Effector memory CD4-positive, alpha-beta T cell (primary cell): Measurements from ENCODE around the gene CHL1.

Experiments
- DNase-seq, 3 donors: peaks; one replicate each; pipeline ENCODE4 v3.0.0-alpha.2; 2020
- H3K27ac ChIP-seq: 2 replicates; pipeline ENCODE4 v1.7.0; 2013; ENCODE audit warnings: mild to moderate bottlenecking, low read length, moderate library complexity; ENCODE audit not compliant: insufficient read depth, poor library complexity, severe bottlenecking
- H3K27me3 ChIP-seq: replicated peaks from 2 replicates; pipeline ENCODE4 v1.7.0; 2013; ENCODE audit warnings: mild to moderate bottlenecking, low read length; ENCODE audit not compliant: insufficient read depth, control insufficient read depth, poor library complexity, severe bottlenecking
- H3K36me3 ChIP-seq: 2 replicates; pipeline ENCODE4 v1.7.0; 2013; ENCODE audit warnings: mild to moderate bottlenecking, low read length, moderate library complexity; ENCODE audit not compliant: control insufficient read depth, insufficient read depth
- H3K4me1 ChIP-seq: 2 replicates; pipeline ENCODE4 v1.7.0; 2013; ENCODE audit warnings: low read length, mild to moderate bottlenecking; ENCODE audit not compliant: control insufficient read depth, insufficient read depth, poor library complexity, severe bottlenecking
- H3K4me3 ChIP-seq: 2 replicates; pipeline ENCODE4 v1.7.0; 2013; ENCODE audit warnings: low read length, low read depth, mild to moderate bottlenecking; ENCODE audit not compliant: insufficient read depth, poor library complexity, severe bottlenecking
- H3K9me3 ChIP-seq: 2 replicates; pipeline ENCODE4 v1.7.0; 2013; ENCODE audit warnings: mild to moderate bottlenecking, low read length, moderate library complexity; ENCODE audit not compliant: control insufficient read depth

Gene CHL1

DNA sequence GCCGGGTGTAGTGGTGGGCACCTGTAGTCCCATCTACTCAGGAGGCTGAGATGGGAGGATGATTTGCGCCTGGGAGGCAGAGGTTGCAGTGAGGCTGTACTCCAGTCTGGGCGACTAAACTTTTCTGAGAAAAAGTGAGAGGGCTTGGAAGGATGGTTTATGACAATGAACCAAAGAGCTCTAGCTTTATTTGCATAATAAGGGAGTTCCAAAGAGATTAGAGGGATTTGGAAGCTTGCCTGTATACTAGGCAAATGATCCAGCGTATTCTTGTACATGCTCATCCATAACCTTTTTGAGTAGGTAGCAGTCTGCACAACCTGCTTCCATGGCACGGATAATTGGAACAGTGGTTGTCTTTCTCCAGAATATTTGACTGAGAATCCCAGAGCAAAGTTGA is 251.1 kb downstream of the CHL1 start:
- DNase-seq: no peak
- Histone ChIP-seq H3K4me3 (no peak overlapping the region), H3K27me3 (no peaks in the 10 kb centered on the region), H3K4me1 (no peaks in the 10 kb centered on the region), H3K36me3 (no peaks in the 10 kb centered on the region), H3K9me3 (no peaks in the 10 kb centered on the region), H3K27ac (no peak overlapping the region)

DNA sequence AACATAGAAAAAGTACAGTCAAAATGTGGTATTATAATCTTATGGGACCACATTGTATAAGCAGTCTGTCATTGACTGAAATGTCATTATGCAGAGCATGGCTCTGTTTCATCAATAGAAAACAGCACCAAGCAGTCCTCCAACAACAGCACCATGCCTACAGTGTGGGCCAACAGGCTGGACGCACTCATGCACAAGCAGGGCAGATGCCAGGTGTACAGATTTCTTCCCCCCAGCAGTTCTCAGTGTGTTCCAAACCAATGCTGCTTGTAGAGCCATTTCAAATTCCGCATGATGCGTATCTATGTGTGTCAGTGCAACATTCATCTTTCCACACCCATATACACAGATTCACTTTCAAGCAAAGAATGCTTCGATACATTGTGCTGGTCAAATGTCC is 253.1 kb downstream of the CHL1 start:
- no peaks in the 10 kb centered on the region for H3K4me1 ChIP-seq
- H3K4me3 ChIP-seq: no peak overlapping the region
- H3K27me3 ChIP-seq: no peaks in the 10 kb centered on the region
- H3K36me3 ChIP-seq: no peaks in the 10 kb centered on the region
- no peak overlapping the region for H3K27ac ChIP-seq
- H3K9me3 ChIP-seq: no peaks in the 10 kb centered on the region
- DNase-seq: no peak

DNA sequence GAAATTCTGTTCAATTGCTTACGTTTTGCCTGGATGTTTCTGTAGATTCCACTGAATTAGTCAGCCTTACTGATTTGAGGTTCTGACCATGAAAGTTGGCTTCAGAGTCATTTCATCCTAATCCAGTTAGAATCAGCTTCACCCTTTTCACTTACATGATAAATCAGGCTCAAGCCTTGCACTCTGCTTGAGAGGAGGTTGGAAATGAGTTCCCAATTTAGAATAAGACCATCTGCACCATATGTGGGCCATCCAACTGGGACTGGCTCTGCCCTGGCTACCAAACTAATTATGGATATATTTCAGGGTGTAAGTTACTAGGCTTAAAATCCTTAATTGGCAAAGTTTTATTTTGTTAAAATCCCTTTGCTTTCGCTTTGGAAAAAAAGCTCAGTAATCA is 255.7 kb downstream of the CHL1 start:
- H3K36me3 ChIP-seq: no peaks in the 10 kb centered on the region
- DNase-seq: no peak
- H3K4me3 ChIP-seq: no peak overlapping the region
- no peaks in the 10 kb centered on the region for H3K27me3 ChIP-seq
- H3K9me3 ChIP-seq: no peaks in the 10 kb centered on the region
- H3K27ac ChIP-seq: no peak overlapping the region
- H3K4me1 ChIP-seq: no peaks in the 10 kb centered on the region

DNA sequence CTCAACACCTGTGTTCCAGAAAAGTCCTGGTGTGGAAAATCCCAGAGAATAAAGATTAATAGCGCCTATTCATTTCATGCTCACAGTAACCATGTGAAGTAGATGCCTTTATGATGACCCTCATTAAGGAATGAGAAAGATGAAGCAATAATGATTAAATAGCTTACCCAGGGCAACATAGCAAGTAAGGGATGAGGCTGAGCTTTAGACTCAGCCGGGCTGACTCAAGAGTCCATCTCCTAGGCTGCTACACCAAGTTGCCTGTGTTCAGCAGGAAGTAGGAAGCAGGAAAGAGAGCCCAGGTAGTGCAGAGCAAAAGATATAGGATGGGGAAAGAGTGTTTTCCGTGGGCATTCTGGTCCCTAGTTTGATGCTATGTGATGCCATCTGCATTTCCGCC is 256.5 kb downstream of the CHL1 start:
- no peaks in the 10 kb centered on the region for H3K9me3 ChIP-seq
- no peaks in the 10 kb centered on the region for H3K36me3 ChIP-seq
- no peaks in the 10 kb centered on the region for H3K27me3 ChIP-seq
- H3K27ac ChIP-seq: no peak overlapping the region
- H3K4me1 ChIP-seq: no peaks in the 10 kb centered on the region
- no peak for DNase-seq
- no peak overlapping the region for H3K4me3 ChIP-seq

DNA sequence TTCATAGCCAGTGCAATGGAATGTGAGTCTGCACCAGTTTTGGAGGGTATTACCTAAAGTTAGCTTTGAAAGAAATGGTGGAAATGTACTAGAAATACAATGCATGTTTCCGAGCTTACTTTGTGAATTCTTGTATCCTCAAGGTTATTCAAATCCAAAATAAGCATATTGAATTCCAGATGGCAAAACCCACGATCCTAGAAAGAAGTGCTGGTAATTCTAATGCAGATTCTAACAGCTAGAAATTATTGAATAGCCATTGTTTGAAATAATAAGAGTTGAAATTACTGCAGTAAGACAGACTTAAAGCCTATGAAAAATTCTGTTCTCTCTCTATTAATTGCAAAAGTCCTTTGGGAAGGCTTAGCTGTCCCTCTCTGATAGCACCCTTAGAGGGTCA is 258.4 kb downstream of the CHL1 start:
- H3K4me3 ChIP-seq: no peak overlapping the region
- no peaks in the 10 kb centered on the region for H3K9me3 ChIP-seq
- no peaks in the 10 kb centered on the region for H3K27me3 ChIP-seq
- H3K4me1 ChIP-seq: no peaks in the 10 kb centered on the region
- H3K27ac ChIP-seq: no peak overlapping the region
- no peak for DNase-seq
- no peaks in the 10 kb centered on the region for H3K36me3 ChIP-seq

DNA sequence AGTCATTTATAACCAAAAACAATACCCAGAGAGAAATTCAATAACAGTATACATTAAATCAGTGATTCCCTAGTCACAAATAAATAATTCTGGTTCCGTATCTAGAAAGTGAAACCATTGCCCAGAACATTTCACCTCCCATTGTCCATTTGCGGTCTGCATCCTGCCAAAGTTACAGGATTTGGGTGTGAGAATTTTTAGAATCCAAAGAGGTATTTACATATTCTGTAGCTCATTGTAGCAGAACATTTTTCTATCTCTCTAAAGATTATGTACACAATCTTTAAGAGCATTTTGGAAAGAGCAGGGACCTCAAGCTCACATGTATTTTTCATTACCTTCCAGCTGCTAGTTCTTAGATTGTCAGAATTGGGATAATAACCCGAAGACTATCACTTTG is 261.6 kb downstream of the CHL1 start:
- Histone ChIP-seq H3K27me3 (no peaks in the 10 kb centered on the region), H3K27ac (no peak overlapping the region), H3K4me3 (no peak overlapping the region), H3K9me3 (no peaks in the 10 kb centered on the region), H3K4me1 (no peaks in the 10 kb centered on the region), H3K36me3 (no peaks in the 10 kb centered on the region)
- DNase-seq: no peak

DNA sequence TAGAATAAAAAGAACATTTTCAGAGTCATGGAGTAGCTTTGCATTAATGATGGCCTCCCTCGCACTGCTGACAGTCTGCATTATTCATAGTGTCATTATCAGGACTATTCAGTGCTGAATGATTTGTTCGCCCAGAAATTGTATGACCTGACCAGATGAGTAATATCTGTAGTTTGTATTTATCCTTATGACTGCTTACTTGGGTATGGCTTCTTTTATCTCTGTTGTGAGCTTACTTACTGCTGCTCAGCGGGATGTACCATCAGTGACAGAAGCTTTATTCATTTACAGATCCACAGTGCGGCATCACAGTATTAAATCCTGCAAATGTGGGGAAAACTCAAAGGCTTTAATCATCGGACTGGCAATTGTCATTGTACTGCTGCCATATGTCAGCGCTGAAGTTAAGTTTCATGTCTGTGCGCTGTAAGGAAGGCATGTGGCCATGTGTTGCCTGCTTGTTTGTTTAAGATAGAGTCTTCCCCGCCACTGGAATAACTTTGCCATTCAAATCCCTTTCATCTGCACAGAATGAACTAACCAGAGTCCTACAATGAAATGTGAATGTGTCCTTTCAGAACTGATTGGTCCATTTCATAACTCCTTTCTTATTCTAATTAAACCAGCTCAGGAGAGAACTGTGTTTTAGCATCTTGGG is 262.2 kb downstream of the CHL1 start:
- H3K27ac ChIP-seq: no peak overlapping the region
- no peaks in the 10 kb centered on the region for H3K36me3 ChIP-seq
- DNase-seq: no peak

More for the DNA sequence above, 262.2 kb downstream of the CHL1 start:
- Histone ChIP-seq H3K27me3 (no peaks in the 10 kb centered on the region), H3K9me3 (no peaks in the 10 kb centered on the region), H3K4me1 (no peaks in the 10 kb centered on the region), H3K4me3 (no peak overlapping the region)
